Mesothelial cell of epicardium (in vitro differentiated cells): Measurements from ENCODE around the gene SUMO2. TPM values are rescaled to one million over a fixed set of nuclear protein-coding genes. Genes with fewer than 3 reads are reported as not detected.
A peak's percentile ranks its signal among the peaks of the same experiment; 100 is the strongest.
"Not testable (repeated sequence)": the region's sequence is repeated elsewhere in the genome, so short reads cannot be mapped to it uniquely, and the experiment has no call there.

Source experiments
- DNase-seq, 2 experiments: peaks; one replicate each; pipeline ENCODE4 v3.0.0; 2021; ENCODE audit warnings: low spot score in 2 of 2; ENCODE audit not compliant: unreplicated experiment in 2 of 2
- H3K27ac Mint-ChIP-seq: 2 replicates; pipeline ENCODE4 v1.8.0; 2021; ENCODE audit warnings: mixed read lengths
- H3K27me3 Mint-ChIP-seq: 2 replicates; pipeline ENCODE4 v1.8.0; 2021; ENCODE audit warnings: low read depth, mixed read lengths
- H3K36me3 Mint-ChIP-seq: 2 replicates; pipeline ENCODE4 v1.8.0; 2021; ENCODE audit warnings: mixed read lengths
- H3K4me1 Mint-ChIP-seq: 2 replicates; pipeline ENCODE4 v1.8.0; 2021; ENCODE audit warnings: mixed read lengths
- H3K4me3 Mint-ChIP-seq: 2 replicates; pipeline ENCODE4 v1.8.0; 2021; ENCODE audit warnings: mild to moderate bottlenecking, moderate library complexity, mixed read lengths
- H3K9me3 Mint-ChIP-seq: 2 replicates; pipeline ENCODE4 v1.8.0; 2021; ENCODE audit warnings: mixed read lengths
- CTCF ChIP-seq: fragments of 200-600 bp; sonication (generic); IDR thresholded peaks from one replicate; pipeline ENCODE4 v1.5.0; 2021; ENCODE audit warnings: antibody characterized with exemption; ENCODE audit not compliant: unreplicated experiment
- total RNA-seq: library from RNA; stranded (reverse); gene quantifications from 3 replicates; pipeline ENCODE4 v1.2.1, GENCODE V29; 2021

SUMO2 gene
- total RNA-seq, 1 donor from 2014 or later: 542 TPM

- Mint-ChIP-seq H3K4me3 (no peak overlapping the region), H3K36me3 (peaks cover 18% of the 10 kb centered on the region), H3K4me1 (no peaks in the 10 kb centered on the region), H3K27ac (no peak overlapping the region), H3K27me3 (no peaks in the 10 kb centered on the region), H3K9me3 (no peaks in the 10 kb centered on the region)
- no peak for TF ChIP-seq CTCF
- no peak for DNase-seq
Measured at GRCh38 chr17:75163074-75163473, 19.7 kb downstream of the SUMO2 start.

- Mint-ChIP-seq H3K27ac (no peak overlapping the region), H3K4me1 (peaks cover 1% of the 10 kb centered on the region), H3K4me3 (no peak overlapping the region), H3K36me3 (peaks cover 11% of the 10 kb centered on the region), H3K9me3 (no peaks in the 10 kb centered on the region), H3K27me3 (no peaks in the 10 kb centered on the region)
- no peak for TF ChIP-seq CTCF
- no peak for DNase-seq
Measured at GRCh38 chr17:75160211-75160610, 22.5 kb downstream of the SUMO2 start.

GRCh38 chr17:75159196-75160031 lies 23.3 kb downstream of the SUMO2 start:
- DNase-seq: no peak
- Mint-ChIP-seq H3K9me3 (no peaks in the 10 kb centered on the region), H3K27me3 (no peaks in the 10 kb centered on the region), H3K4me1 (peaks cover 8% of the 10 kb centered on the region), H3K4me3 (no peak overlapping the region), H3K36me3 (peaks cover 8% of the 10 kb centered on the region), H3K27ac (no peak overlapping the region)
- no peak for TF ChIP-seq CTCF

GRCh38 chr17:75158480-75158879 lies 24.3 kb downstream of the SUMO2 start:
- H3K4me3 Mint-ChIP-seq, H3K27me3 Mint-ChIP-seq, H3K4me1 Mint-ChIP-seq, H3K36me3 Mint-ChIP-seq, DNase-seq, H3K27ac Mint-ChIP-seq, H3K9me3 Mint-ChIP-seq: not testable (repeated sequence)

GRCh38 chr17:75155191-75155601 lies 27.6 kb downstream of the SUMO2 start:
- DNase-seq: no peak
- Mint-ChIP-seq H3K36me3 (peaks cover 2% of the 10 kb centered on the region), H3K4me3 (no peak overlapping the region), H3K4me1 (peaks cover 24% of the 10 kb centered on the region), H3K27ac (peak overlapping the region; percentile 76), H3K27me3 (no peaks in the 10 kb centered on the region), H3K9me3 (no peaks in the 10 kb centered on the region)
- no peak for TF ChIP-seq CTCF

- peak within 1 kb of the TSS; percentile 95 for H3K27ac Mint-ChIP-seq
- no peaks in the 10 kb centered on the region for H3K27me3 Mint-ChIP-seq
- H3K9me3 Mint-ChIP-seq: no peaks in the 10 kb centered on the region
- TF ChIP-seq CTCF: no peak
- H3K4me1 Mint-ChIP-seq: peaks cover 28% of the 10 kb centered on the region
- H3K36me3 Mint-ChIP-seq: peaks cover 2% of the 10 kb centered on the region
- peak; percentile 95 to 96 for DNase-seq
- H3K4me3 Mint-ChIP-seq: peak within 1 kb of the TSS; percentile 92
Measured at GRCh38 chr17:75154195-75155106, 28.3 kb downstream of the SUMO2 start, which contains the start of gene JPT1. JPT1 (minus strand) TSS chr17:75154512; CDS start chr17:75154397, 115 bp downstream.
